ENCODE data around the gene COBLL1.
A peak's percentile ranks its signal among the peaks of the same experiment; 100 is the strongest.

DNA sequence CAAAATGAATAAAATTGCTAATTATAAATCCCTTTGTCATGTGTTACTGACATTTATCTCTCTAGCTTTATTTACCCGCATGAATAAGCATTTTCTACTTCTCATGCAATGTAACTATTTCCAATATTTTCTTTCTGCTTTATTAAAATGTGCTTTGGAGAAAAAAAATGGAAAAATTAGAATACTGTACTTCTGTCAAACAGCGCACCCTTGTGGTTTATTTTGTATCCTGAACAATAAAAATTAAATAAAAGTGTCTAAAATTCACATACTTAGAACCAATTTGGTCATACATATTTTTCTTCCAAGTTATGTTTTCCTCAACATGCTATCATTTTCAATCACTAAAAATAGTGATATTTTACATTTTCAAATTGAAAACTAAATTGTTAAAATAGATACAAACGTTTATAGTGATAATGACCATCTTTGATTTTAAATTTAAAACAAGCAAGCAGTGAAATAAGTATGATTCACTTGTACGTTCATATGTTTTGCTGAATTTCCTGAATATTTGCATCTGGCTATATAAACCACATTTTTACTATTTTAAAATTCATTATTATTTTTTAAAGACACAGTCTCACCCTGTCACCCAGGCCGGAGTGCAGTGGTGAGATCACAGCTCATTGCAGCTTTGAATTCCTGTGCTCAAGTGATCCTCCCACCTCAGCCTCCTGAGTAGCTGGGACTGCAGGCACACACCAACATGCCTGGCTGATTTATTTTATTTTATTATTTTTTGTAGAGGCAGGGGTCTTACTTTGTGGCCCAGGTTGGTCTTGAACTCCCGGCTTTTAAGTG, 124.4 kb downstream of the COBLL1 start:
- no peak for TF ChIP-seq EZH2phosphoT487 (IDR thresholded peaks at IDR 0.05; ENCODE audit: low read depth, severe bottlenecking, unreplicated experiment)
- TF ChIP-seq, protein P1, sequence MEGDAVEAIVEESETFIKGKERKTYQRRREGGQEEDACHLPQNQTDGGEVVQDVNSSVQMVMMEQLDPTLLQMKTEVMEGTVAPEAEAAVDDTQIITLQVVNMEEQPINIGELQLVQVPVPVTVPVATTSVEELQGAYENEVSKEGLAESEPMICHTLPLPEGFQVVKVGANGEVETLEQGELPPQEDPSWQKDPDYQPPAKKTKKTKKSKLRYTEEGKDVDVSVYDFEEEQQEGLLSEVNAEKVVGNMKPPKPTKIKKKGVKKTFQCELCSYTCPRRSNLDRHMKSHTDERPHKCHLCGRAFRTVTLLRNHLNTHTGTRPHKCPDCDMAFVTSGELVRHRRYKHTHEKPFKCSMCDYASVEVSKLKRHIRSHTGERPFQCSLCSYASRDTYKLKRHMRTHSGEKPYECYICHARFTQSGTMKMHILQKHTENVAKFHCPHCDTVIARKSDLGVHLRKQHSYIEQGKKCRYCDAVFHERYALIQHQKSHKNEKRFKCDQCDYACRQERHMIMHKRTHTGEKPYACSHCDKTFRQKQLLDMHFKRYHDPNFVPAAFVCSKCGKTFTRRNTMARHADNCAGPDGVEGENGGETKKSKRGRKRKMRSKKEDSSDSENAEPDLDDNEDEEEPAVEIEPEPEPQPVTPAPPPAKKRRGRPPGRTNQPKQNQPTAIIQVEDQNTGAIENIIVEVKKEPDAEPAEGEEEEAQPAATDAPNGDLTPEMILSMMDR (IDR thresholded peaks at IDR 0.05; ENCODE audit: poor library complexity) = peak; percentile 70

Data from hepatocyte (in vitro differentiated cells).